Embryonic facial prominence (tissue), 1 donor: ENCODE measurements around the gene CCDC86.

Source experiments
- DNase-seq: peaks from one replicate; pipeline ENCODE4 v3.0.0-alpha.2; 2016; ENCODE audit errors: extremely low spot score

The CCDC86 gene

GRCh38 chr11:60868682-60869450 is 27.0 kb downstream of the CCDC86 start:
- no peak for DNase-seq

GRCh38 chr11:60869451-60869825 is 27.5 kb downstream of the CCDC86 start:
- no peak for DNase-seq

DNA sequence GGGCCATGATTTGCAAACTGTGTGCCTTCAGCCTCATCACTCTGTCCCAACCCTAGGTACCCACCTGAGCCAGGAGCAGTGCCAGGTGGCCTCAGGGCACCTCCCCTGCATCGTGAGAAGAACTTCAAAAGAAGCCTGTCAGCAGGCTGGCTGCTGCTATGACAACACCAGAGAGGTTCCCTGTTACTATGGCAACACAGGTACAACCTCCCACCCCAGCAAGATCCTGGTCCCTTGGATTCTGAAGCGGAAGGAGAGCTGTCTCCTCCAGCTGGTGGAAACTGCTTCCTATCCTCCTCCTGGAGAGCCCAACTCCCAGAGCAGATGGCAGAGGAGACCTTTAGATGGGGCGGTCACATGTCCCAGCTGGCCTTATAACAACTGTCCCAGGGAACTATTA is 28.4 kb downstream of the CCDC86 start:
- DNase-seq, result no peak

GRCh38 chr11:60870733-60871377 is 28.9 kb downstream of the CCDC86 start:
- DNase-seq, result no peak

DNA sequence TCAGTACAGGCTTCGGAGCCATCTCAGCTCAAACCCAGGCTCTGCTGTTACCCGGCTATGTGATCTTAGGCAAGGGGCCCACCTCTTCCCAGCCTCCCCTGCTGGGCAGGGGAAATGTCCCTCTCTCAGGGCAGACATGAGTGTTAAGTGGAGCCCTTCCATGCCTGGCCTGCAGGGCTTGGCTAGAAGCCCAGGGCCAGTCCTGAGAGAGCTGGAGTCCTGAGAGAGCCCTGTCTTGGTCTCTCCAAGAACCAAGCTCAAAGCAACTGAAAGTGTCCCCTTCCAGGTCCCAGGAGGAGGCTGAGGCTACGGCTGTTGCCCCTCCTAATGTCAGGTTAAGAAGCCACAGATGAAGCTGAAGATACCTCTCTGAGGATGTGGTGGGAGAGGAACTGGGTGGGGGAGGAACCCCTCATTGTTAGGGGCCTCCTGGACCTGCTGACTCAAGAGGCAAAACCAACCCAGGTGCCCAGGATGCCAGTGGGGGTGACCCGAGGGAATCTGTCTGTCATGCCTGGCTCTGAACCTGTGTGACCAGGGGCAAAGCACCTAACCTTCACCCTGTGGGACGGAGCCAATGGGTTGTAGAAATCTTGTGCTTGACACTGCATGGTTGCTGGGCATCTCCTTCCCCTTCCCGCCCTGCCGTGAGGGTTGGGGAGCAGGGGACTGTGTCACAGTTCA is 29.6 kb downstream of the CCDC86 start:
- DNase-seq, result no peak

DNA sequence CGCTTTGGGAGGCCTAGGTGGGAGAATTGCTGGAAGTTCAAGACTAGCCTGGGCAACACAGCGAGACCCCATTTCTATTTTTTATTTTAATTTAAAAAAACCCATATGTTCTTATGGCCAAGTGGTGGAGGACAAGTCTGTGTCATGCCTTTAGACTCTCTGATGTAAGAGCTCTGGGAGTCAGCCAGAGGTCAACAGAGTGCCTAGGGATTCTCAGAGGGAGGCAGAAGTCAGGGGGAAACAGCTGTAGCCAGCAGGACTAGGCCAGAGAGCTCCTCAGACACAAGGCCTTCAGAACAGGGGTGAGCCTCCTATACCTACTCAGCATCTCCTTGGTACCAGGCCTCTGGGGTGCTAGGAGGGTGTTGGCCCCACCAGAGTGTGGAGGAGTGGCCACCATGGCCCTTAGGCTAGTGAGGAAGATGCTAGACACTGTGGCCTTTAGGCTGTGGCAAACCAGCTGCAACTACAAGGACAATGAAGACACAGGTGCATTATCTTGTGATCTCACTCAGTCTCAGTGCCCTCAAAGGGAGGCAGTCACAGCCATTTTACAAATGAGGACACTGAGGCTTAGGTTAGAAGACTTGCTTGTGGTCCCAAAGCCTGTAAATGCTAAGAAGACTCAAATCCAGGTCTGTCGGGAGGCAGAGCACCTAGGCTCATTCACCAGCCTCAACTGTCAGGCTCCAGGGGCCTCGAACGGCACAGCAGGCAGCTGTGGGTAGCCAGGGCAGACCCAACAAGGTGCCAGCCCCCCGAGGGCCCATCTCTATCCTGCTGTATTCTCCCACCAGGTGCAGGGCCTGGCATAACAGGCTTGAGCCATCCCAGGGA is 30.4 kb downstream of the CCDC86 start:
- no peak for DNase-seq

DNA sequence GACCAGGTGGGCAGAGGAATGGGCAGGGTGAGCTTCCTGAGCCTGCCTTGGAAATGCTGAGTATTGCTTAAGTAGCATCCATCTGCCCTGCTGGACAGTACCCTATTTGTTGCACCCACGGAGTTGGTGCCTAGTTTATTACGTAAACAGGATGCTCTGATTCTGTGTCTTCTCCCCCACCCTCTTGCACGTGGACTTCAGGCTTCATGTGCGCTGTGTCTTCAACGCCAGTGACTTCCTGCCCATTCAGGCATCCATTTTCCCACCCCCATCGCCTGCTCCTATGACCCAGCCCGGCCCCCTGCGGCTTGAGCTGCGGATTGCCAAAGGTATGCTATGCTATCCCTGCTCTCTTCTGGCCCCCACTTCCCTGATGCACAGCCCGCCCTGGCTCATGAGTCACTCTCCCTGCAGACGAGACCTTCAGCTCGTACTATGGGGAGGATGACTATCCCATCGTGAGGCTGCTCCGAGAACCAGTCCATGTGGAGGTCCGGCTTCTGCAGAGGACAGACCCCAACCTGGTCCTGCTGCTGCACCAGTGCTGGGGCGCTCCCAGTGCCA is 31.1 kb downstream of the CCDC86 start:
- DNase-seq, result no peak

DNA sequence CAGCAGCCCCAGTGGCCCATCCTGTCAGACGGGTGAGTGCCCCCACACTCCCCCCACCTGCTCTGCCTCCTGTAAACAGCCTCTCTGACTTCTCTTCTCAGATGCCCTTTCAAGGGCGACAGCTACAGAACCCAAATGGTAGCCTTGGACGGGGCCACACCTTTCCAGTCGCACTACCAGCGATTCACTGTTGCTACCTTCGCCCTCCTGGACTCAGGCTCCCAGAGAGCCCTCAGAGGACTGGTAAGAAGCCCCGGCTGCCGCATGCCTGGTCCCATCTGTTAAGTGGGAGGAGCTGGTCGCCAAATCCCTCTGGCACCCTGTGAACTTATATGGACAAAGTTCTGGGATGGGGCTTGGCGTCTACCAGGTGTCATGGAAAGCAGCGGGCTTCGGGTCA is 31.6 kb downstream of the CCDC86 start:
- no peak for DNase-seq

DNA sequence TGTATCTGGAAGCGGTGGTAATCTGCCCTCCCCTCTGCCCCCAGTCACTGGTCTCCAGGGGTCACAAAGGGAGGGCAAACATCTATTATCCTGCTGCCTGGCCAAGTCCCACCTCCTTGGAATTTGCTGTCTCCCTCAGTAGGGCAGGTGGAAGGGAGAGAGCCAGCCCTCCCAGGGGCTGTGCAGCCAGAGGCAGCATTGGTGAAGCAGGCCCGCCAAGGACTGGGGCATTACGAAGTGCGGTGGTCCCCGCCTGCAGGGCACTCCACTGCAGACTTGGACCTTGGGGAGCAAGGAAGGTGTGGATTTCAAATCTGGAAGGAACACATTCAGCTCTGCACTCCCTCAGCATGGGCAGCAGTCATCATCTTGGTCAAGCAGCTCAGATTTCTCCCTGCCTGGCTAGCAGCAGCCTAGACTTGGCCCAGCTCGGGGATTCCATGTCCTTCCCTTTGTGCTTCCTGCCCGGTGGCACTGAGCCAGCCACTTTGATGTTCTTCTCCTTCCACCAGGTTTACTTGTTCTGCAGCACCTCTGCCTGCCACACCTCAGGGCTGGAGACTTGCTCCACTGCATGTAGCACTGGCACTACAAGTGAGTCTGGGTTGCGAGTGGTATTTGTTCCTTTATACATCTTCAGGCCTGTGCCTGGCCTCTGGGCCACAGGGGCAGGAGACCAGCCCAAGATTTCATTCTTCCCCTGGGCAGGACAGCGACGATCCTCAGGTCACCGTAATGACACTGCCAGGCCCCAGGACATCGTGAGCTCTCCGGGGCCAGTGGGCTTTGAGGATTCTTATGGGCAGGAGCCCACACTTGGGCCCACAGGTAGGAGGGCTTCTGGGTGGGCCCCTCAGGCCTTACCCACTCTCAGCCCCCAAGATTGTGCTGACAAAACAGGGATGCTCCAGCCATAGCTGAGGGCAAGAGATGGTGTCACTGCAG is 32.8 kb downstream of the CCDC86 start:
- DNase-seq, result no peak

GRCh38 chr11:60875366-60876167 is 33.7 kb downstream of the CCDC86 start:
- DNase-seq, result no peak

DNA sequence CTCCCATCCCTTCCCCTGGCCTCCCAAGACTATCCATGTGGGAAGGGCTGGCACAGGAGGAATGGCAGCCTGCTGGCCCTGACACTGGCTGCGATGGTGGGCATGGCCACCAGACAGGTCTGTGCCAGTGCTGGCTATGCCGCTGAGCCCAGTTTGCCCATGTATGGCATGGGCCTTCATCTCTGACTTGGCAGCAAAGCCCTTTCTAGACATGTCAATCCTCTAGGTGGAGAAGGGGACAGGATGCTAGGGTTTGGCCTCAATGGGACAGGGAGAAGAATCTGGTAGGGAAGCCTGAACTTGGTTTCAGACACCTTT is 34.2 kb downstream of the CCDC86 start:
- no peak for DNase-seq

GRCh38 chr11:60878245-60879101 is 36.6 kb downstream of the CCDC86 start:
- no peak for DNase-seq

GRCh38 chr11:60879104-60879503 is 37.2 kb downstream of the CCDC86 start:
- no peak for DNase-seq

GRCh38 chr11:60879971-60880588 is 38.2 kb downstream of the CCDC86 start:
- no peak for DNase-seq

- no peak for DNase-seq
Measured at GRCh38 chr11:60880643-60881282, 38.9 kb downstream of the CCDC86 start.

DNA sequence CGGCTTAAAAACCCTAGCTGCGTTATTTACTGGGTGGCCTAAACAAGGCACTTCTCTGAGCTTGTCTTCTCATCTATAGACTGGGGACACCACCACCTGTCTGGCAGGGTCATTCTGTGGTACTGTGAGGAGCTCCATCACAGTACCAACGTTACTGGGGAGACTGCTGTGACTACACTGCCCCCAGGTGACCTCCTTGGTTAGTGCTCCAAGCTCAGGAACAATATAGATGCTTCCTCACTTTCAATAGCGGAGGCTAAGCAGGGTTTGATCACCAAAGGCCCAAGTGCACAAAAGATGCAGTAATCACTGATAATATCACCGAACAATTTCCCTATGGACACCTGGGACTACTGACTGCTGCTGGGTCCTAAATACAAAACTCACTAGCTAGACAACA is 45.6 kb downstream of the CCDC86 start:
- no peak for DNase-seq

- no peak for DNase-seq
Measured at GRCh38 chr11:60889869-60890311, 48.0 kb downstream of the CCDC86 start.

DNA sequence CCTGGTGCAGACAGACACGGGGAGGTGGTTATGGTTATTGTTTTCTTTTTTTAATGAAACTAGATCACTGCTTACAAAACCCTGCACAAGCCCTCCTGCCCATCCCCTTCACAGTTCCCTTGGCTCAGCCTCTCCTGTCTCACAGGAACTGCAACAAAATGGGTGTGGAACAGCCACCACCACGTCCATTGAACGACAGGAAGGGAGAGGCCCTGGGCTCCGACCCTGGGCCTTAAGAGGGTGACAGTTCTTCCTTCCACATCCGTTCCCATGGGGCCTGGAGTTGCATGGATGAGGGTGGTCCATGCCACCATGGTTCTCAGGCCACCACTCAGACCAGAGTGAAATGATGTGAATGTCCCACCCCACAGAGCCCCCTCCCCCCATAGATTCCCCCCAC is 48.8 kb downstream of the CCDC86 start:
- no peak for DNase-seq
